Activated naive CD8-positive, alpha-beta T cell treated with anti-CD3 and anti-CD28 coated beads, Interleukin-2, amount 50 U/mL, for 16 hours (primary cell): ENCODE results near the gene SRCIN1.

ENCODE experiments used
- DNase-seq: peaks from one replicate; pipeline ENCODE4 v3.0.0-alpha.2; 2020; ENCODE audit warnings: low read depth, low spot score

SRCIN1 gene

DNA sequence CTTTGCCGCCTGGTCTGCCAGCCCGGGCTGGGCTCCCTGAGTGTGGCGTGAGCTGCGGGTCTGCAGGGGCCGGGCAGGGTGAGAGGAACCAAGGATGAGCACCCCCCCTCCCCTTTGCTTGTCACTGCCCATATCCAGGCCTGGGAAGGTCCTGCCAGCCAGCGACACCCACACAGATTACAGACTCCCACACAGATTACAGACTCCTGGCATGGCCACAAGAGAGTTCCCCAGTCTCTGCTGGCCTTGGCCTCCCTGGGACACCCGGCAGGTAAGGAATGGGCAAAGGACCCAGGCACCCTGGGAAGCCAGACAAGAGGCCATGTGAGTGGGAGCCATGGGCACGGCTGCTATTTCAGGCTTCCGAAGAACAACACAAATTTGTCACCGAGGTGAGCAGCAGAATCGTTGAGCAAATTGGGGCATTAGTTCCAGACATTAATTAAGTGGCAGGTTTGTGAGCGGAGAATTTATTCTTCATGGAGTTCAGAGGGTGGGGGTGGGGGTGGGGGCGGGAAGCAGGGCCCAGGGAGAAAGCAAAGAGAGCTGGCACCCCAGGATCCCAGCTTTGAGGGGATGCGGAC is 41.4 kb downstream of the SRCIN1 start:
- no peak for DNase-seq

- DNase-seq: no peak
Observed at GRCh38 chr17:38563362-38564253, 42.1 kb downstream of the SRCIN1 start.

DNA sequence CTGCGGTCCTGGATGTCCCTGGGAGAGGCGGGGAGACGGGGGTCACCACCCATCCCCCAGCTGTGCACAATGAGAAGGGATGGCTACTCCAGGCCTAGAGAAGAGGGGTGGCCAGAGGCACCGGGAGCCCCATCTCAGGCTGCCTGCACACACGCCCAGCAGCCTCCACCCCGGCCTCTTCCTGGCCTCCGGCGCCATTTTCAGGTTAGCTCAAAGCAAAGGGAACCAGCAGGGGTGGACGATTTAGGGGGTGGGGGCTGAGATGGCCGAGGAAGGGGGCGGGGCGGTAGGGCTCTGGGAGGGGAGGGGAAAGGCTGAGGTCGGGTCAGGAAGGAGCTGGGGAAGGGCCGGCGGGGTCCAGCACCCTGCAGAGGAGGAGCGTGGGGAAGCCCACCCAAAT is 42.8 kb downstream of the SRCIN1 start:
- DNase-seq: no peak

DNA sequence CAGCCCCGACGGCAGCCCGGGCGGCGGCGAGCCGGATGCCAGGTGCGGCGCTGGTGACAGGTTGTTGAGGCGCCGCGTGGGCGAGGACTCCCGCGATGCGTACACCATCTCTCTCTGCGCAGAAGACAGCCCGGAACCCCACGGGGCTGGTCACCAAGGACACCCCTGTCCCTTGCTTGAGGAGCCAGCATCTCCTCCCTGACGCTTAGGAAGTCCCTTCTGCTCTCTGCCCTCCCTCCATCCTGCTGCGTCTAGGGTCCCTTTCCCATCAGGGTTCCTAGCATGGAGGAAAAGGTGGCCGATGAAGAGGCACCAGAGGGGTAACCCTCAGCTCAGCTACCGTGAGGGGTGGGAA is 43.6 kb downstream of the SRCIN1 start:
- DNase-seq: no peak

- DNase-seq: no peak
Observed at GRCh38 chr17:38561416-38562214, 44.1 kb downstream of the SRCIN1 start.

DNA sequence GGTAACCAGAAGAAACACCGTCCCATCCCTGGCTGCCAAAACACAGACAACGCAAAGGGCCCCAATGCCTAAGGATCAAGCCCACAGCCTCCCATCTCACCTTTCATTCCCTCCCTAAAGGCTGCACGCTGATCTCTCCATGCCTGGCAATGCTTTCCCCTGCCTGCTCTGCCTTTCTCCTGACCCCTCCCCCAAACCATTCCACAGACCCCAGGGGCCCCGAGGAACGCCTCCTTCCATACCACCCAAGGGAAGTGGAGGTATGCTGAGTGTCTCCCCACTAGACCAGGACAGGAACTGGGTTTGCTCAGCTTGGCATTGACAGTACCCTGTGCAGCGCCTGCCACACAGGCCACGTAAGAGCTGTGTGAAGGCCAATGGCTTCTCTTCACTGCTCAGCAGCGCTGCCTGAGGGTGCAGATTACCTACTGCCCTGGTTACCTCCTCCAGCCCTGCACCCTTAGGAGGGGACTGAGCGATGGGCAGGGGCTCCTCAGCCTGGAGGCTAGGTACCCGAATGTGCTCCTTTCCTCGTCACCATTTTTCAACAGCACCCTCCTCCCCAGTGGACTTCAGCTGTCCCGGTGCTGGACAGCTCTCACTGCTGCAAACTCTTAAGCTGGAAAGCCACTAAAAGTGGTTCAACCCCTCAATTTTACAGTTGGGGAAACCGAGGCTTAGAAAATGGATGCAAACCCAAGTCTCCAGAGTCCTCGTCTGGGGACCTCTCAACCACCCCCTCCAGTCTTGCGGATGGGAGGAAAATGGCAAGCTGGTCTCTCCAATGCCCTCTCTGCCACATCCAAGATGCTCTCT is 45.0 kb downstream of the SRCIN1 start:
- DNase-seq: no peak

GRCh38 chr17:38559880-38560230 is 45.9 kb downstream of the SRCIN1 start:
- DNase-seq: no peak

GRCh38 chr17:38559051-38559879 is 46.5 kb downstream of the SRCIN1 start:
- DNase-seq: peak; percentile 81

DNA sequence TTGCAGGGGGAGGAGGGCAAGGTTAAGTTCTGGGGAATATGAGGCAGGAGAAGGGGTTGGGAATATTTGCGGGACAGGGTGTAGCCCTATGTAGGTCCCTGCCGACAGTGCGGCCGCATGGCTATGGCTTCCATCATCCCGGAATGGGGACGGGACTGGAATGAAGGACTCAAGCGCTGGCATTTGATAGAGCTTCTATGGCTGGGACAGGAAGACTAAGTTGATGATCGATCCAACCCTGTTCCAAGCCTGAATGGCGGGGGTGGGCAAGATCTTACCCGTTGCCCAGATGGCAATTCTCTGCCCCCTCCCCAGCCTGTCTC is 47.1 kb downstream of the SRCIN1 start:
- DNase-seq: no peak

- peak; percentile 78 for DNase-seq
Observed at GRCh38 chr17:38557836-38558727, 47.7 kb downstream of the SRCIN1 start.

GRCh38 chr17:38557396-38557795 is 48.4 kb downstream of the SRCIN1 start:
- DNase-seq: no peak

GRCh38 chr17:38556239-38556638 is 49.5 kb downstream of the SRCIN1 start:
- DNase-seq: no peak

- DNase-seq: no peak
Observed at GRCh38 chr17:38554430-38555350, 51.1 kb downstream of the SRCIN1 start.

DNA sequence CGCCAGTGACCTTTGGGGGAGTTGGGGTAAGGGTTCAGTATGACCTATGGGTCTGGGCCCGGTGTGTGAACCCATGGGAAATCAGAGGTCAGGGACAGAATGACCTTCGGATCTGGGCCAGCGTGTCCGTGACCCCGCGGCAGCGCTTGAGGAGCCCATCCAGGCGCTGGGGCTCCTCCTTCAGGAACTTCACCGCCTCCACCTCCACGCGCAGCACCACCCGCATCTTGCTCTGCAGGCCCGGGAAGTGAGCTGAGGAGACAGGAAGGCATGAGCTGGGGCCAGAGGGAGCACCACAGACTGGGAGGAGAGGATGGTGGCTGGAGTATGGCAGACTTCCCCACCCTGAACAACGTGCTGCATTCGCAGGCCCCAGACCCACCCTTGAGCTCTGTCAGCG is 53.4 kb downstream of the SRCIN1 start:
- DNase-seq: no peak

- no peak for DNase-seq
Observed at GRCh38 chr17:38551121-38551520, 54.6 kb downstream of the SRCIN1 start.

GRCh38 chr17:38550661-38551060 is 55.1 kb downstream of the SRCIN1 start:
- DNase-seq: no peak

- DNase-seq: no peak
Observed at GRCh38 chr17:38549285-38549684, 56.5 kb downstream of the SRCIN1 start.

GRCh38 chr17:38547444-38547843 is 58.3 kb downstream of the SRCIN1 start:
- DNase-seq: no peak

- DNase-seq: no peak
Observed at GRCh38 chr17:38546396-38546795, 59.4 kb downstream of the SRCIN1 start.
